GM23248 (cell line): ENCODE results near the gene S100A9.

Source experiments
- EZH2 ChIP-seq: fragments of 200-600 bp; sonication (generic); IDR thresholded peaks from 2 replicates; pipeline ENCODE4 v1.6.1; 2018; ENCODE audit warnings: antibody characterized with exemption, mild to moderate bottlenecking; ENCODE audit not compliant: insufficient read depth, poor library complexity, severe bottlenecking
- EZH2phosphoT487 ChIP-seq: fragments of 200-600 bp; sonication (generic); IDR thresholded peaks from 2 replicates; pipeline ENCODE4 v1.6.1; 2018; ENCODE audit warnings: antibody characterized with exemption, moderate library complexity, mild to moderate bottlenecking, low read depth; ENCODE audit not compliant: insufficient read depth

GRCh38 chr1:153397051-153397923 is 39.6 kb downstream of the S100A9 start:
- TF ChIP-seq EZH2: no peak
- TF ChIP-seq EZH2phosphoT487: no peak
